ENCODE data around the gene PEX7.

Gene PEX7

GRCh38 chr6:136774228-136775041, 48.0 kb upstream of the PEX7 start:
- Histone ChIP-seq H3K79me1 (ENCODE audit: low read depth, low read length) (no peaks in the 10 kb centered on the region), H2BK15ac (ENCODE audit: low read length) (no peak overlapping the region), H3K14ac (ENCODE audit: low read length) (no peak overlapping the region), H3K4me2 (ENCODE audit: insufficient read depth, low read length, poor library complexity, severe bottlenecking) (no peak overlapping the region), H4K8ac (ENCODE audit: low read depth, low read length) (no peak overlapping the region), H2AK5ac (ENCODE audit: low read depth, low read length) (no peak overlapping the region), H2BK120ac (ENCODE audit: low read depth, low read length) (no peak overlapping the region), H2AFZ (ENCODE audit: low read length) (no peak overlapping the region), H2BK12ac (ENCODE audit: low read length) (no peak overlapping the region), H3K18ac (ENCODE audit: low read length) (no peak overlapping the region), H3K23ac (ENCODE audit: low read depth, low read length, poor library complexity) (no peak overlapping the region), H3K4me3 (ENCODE audit: low read length in 2 of 2) (no peak overlapping the region), H3K27ac (replicated peaks; ENCODE audit: low read length) (no peak overlapping the region), H3K9ac (ENCODE audit: low read depth, low read length, poor library complexity) (no peak overlapping the region), H3K27me3 (ENCODE audit: control insufficient read depth in 3 of 3, insufficient read depth in 3 of 3, low read depth in 1 of 3, low read length in 3 of 3) (no peaks in the 10 kb centered on the region), H2BK5ac (ENCODE audit: low read length) (no peak overlapping the region), H3K9me3 (replicated peaks in 1 of 2; ENCODE audit: control insufficient read depth in 2 of 2, insufficient read depth in 1 of 2, low read depth in 1 of 2, low read length in 2 of 2) (no peaks in the 10 kb centered on the region), H3K36me3 (replicated peaks in 1 of 2; ENCODE audit: control insufficient read depth in 2 of 2, insufficient read depth in 2 of 2, low read length in 2 of 2) (no peaks in the 10 kb centered on the region), H4K91ac (ENCODE audit: low read depth, low read length, poor library complexity) (no peak overlapping the region), H3K4ac (ENCODE audit: low read length) (no peak overlapping the region), H3K4me1 (ENCODE audit: control insufficient read depth in 2 of 2, insufficient read depth in 1 of 2, low read depth in 1 of 2, low read length in 2 of 2) (no peaks in the 10 kb centered on the region)
- WGBS, 2 donors (ENCODE audit: extremely low coverage in 2 of 2, insufficient read length in 2 of 2, insufficient replicate concordance in 1 of 2), result no CpG with 5 or more reads among the region's 6 CpGs
- no peak for DNase-seq (ENCODE audit: low spot score)

- no peak overlapping the region for H3K23ac ChIP-seq (ENCODE audit: low read depth, low read length, poor library complexity)
- no CpG with 5 or more reads among the region's 3 CpGs for WGBS, 2 donors (ENCODE audit: extremely low coverage in 2 of 2, insufficient read length in 2 of 2, insufficient replicate concordance in 1 of 2)
Observed at GRCh38 chr6:136775081-136775480, 47.3 kb upstream of the PEX7 start.

GRCh38 chr6:136775548-136775947, 46.8 kb upstream of the PEX7 start:
- Histone ChIP-seq H4K91ac (ENCODE audit: low read depth, low read length, poor library complexity) (no peak overlapping the region), H2AFZ (ENCODE audit: low read length) (no peak overlapping the region), H2BK5ac (ENCODE audit: low read length) (no peak overlapping the region), H2AK5ac (ENCODE audit: low read depth, low read length) (no peak overlapping the region), H3K4me1 (ENCODE audit: control insufficient read depth in 2 of 2, insufficient read depth in 1 of 2, low read depth in 1 of 2, low read length in 2 of 2) (peaks cover 0 to 2% of the 10 kb centered on the region in 2 donors), H2BK15ac (ENCODE audit: low read length) (no peak overlapping the region), H3K79me1 (ENCODE audit: low read depth, low read length) (no peaks in the 10 kb centered on the region), H3K27me3 (ENCODE audit: control insufficient read depth in 3 of 3, insufficient read depth in 3 of 3, low read depth in 1 of 3, low read length in 3 of 3) (peaks cover 0 to 2% (median 0%) of the 10 kb centered on the region in 3 experiments), H3K4ac (ENCODE audit: low read length) (no peak overlapping the region), H3K9me3 (replicated peaks in 1 of 2; ENCODE audit: control insufficient read depth in 2 of 2, insufficient read depth in 1 of 2, low read depth in 1 of 2, low read length in 2 of 2) (no peaks in the 10 kb centered on the region), H3K27ac (replicated peaks; ENCODE audit: low read length) (no peak overlapping the region), H3K18ac (ENCODE audit: low read length) (no peak overlapping the region), H2BK120ac (ENCODE audit: low read depth, low read length) (no peak overlapping the region), H3K36me3 (replicated peaks in 1 of 2; ENCODE audit: control insufficient read depth in 2 of 2, insufficient read depth in 2 of 2, low read length in 2 of 2) (no peaks in the 10 kb centered on the region), H2BK12ac (ENCODE audit: low read length) (no peak overlapping the region), H3K14ac (ENCODE audit: low read length) (no peak overlapping the region), H3K9ac (ENCODE audit: low read depth, low read length, poor library complexity) (no peak overlapping the region), H4K8ac (ENCODE audit: low read depth, low read length) (no peak overlapping the region), H3K4me2 (ENCODE audit: insufficient read depth, low read length, poor library complexity, severe bottlenecking) (no peak overlapping the region), H3K4me3 (ENCODE audit: low read length in 2 of 2) (no peak overlapping the region), H3K23ac (ENCODE audit: low read depth, low read length, poor library complexity) (no peak overlapping the region)
- no peak for DNase-seq (ENCODE audit: low spot score)
- no CpG with 5 or more reads among the region's 2 CpGs for WGBS, 2 donors (ENCODE audit: extremely low coverage in 2 of 2, insufficient read length in 2 of 2, insufficient replicate concordance in 1 of 2)

More at GRCh38 chr6:136775081-136775480, 47.3 kb upstream of the PEX7 start:
- Histone ChIP-seq H2BK5ac (ENCODE audit: low read length) (no peak overlapping the region), H2BK12ac (ENCODE audit: low read length) (no peak overlapping the region), H3K4me1 (ENCODE audit: control insufficient read depth in 2 of 2, insufficient read depth in 1 of 2, low read depth in 1 of 2, low read length in 2 of 2) (peaks cover 0 to 2% of the 10 kb centered on the region in 2 donors), H2BK15ac (ENCODE audit: low read length) (no peak overlapping the region), H4K91ac (ENCODE audit: low read depth, low read length, poor library complexity) (no peak overlapping the region), H3K4me3 (ENCODE audit: low read length in 2 of 2) (no peak overlapping the region), H2AK5ac (ENCODE audit: low read depth, low read length) (no peak overlapping the region), H3K4ac (ENCODE audit: low read length) (no peak overlapping the region), H3K14ac (ENCODE audit: low read length) (no peak overlapping the region), H3K79me1 (ENCODE audit: low read depth, low read length) (no peaks in the 10 kb centered on the region), H3K27ac (replicated peaks; ENCODE audit: low read length) (no peak overlapping the region), H3K27me3 (ENCODE audit: control insufficient read depth in 3 of 3, insufficient read depth in 3 of 3, low read depth in 1 of 3, low read length in 3 of 3) (no peaks in the 10 kb centered on the region), H3K4me2 (ENCODE audit: insufficient read depth, low read length, poor library complexity, severe bottlenecking) (no peak overlapping the region), H2AFZ (ENCODE audit: low read length) (no peak overlapping the region), H3K18ac (ENCODE audit: low read length) (no peak overlapping the region), H3K9me3 (replicated peaks in 1 of 2; ENCODE audit: control insufficient read depth in 2 of 2, insufficient read depth in 1 of 2, low read depth in 1 of 2, low read length in 2 of 2) (no peaks in the 10 kb centered on the region), H2BK120ac (ENCODE audit: low read depth, low read length) (no peak overlapping the region), H4K8ac (ENCODE audit: low read depth, low read length) (no peak overlapping the region), H3K36me3 (replicated peaks in 1 of 2; ENCODE audit: control insufficient read depth in 2 of 2, insufficient read depth in 2 of 2, low read length in 2 of 2) (no peaks in the 10 kb centered on the region), H3K9ac (ENCODE audit: low read depth, low read length, poor library complexity) (no peak overlapping the region)
- DNase-seq (ENCODE audit: low spot score), result no peak

GRCh38 chr6:136777651-136778050, 44.7 kb upstream of the PEX7 start:
- no peaks in the 10 kb centered on the region for H3K79me1 ChIP-seq (ENCODE audit: low read depth, low read length)
- no peak overlapping the region for H3K23ac ChIP-seq (ENCODE audit: low read depth, low read length, poor library complexity)
- no peak overlapping the region for H4K91ac ChIP-seq (ENCODE audit: low read depth, low read length, poor library complexity)
- H3K4me2 ChIP-seq (ENCODE audit: insufficient read depth, low read length, poor library complexity, severe bottlenecking), result no peak overlapping the region
- no peak overlapping the region for H2BK15ac ChIP-seq (ENCODE audit: low read length)
- H3K4me3 ChIP-seq (ENCODE audit: low read length in 2 of 2), result no peak overlapping the region
- H3K9me3 ChIP-seq (replicated peaks in 1 of 2; ENCODE audit: control insufficient read depth in 2 of 2, insufficient read depth in 1 of 2, low read depth in 1 of 2, low read length in 2 of 2), result no peaks in the 10 kb centered on the region
- H3K9ac ChIP-seq (ENCODE audit: low read depth, low read length, poor library complexity), result no peak overlapping the region
- H2AFZ ChIP-seq (ENCODE audit: low read length), result no peak overlapping the region
- no peak overlapping the region for H2BK120ac ChIP-seq (ENCODE audit: low read depth, low read length)
- no peak overlapping the region for H4K8ac ChIP-seq (ENCODE audit: low read depth, low read length)
- peaks cover 0 to 2% (median 0%) of the 10 kb centered on the region in 3 experiments for H3K27me3 ChIP-seq (ENCODE audit: control insufficient read depth in 3 of 3, insufficient read depth in 3 of 3, low read depth in 1 of 3, low read length in 3 of 3)
- H3K4me1 ChIP-seq (ENCODE audit: control insufficient read depth in 2 of 2, insufficient read depth in 1 of 2, low read depth in 1 of 2, low read length in 2 of 2), result peaks cover 0 to 2% of the 10 kb centered on the region in 2 donors
- no peak overlapping the region for H3K18ac ChIP-seq (ENCODE audit: low read length)
- H2BK12ac ChIP-seq (ENCODE audit: low read length), result no peak overlapping the region
- no CpG with 5 or more reads among the region's 3 CpGs for WGBS, 2 donors (ENCODE audit: extremely low coverage in 2 of 2, insufficient read length in 2 of 2, insufficient replicate concordance in 1 of 2)
- DNase-seq (ENCODE audit: low spot score), result no peak
- no peak overlapping the region for H3K4ac ChIP-seq (ENCODE audit: low read length)
- no peaks in the 10 kb centered on the region for H3K36me3 ChIP-seq (replicated peaks in 1 of 2; ENCODE audit: control insufficient read depth in 2 of 2, insufficient read depth in 2 of 2, low read length in 2 of 2)
- H2AK5ac ChIP-seq (ENCODE audit: low read depth, low read length), result no peak overlapping the region
- no peak overlapping the region for H2BK5ac ChIP-seq (ENCODE audit: low read length)
- H3K27ac ChIP-seq (replicated peaks; ENCODE audit: low read length), result no peak overlapping the region
- no peak overlapping the region for H3K14ac ChIP-seq (ENCODE audit: low read length)
